Cardiac fibroblast (primary cell): ENCODE data around the gene CMKLR1.

ENCODE experiments used
- DNase-seq, 2 donors: peaks; one replicate each; pipeline versions ENCODE4 v3.0.0 to v3.0.0-alpha.2; 2010; ENCODE audit warnings: low read depth in 2 of 2
- H3K4me3 ChIP-seq, 2 donors: replicated peaks in 1 of 2; 1 replicate in 1 of 2; 2 replicates in 1 of 2; pipeline ENCODE4 v1.5.1; 2011; ENCODE audit warnings: low read depth in 2 of 2, low read length in 2 of 2, mild to moderate bottlenecking in 2 of 2, moderate library complexity in 1 of 2
- TF ChIP-seq, protein P1 (sequence below): IDR thresholded peaks from one replicate; pipeline ENCODE4 v1.5.1; 2011; ENCODE audit warnings: low read depth, mild to moderate bottlenecking, low read length, inconsistent platforms

Gene CMKLR1

DNA sequence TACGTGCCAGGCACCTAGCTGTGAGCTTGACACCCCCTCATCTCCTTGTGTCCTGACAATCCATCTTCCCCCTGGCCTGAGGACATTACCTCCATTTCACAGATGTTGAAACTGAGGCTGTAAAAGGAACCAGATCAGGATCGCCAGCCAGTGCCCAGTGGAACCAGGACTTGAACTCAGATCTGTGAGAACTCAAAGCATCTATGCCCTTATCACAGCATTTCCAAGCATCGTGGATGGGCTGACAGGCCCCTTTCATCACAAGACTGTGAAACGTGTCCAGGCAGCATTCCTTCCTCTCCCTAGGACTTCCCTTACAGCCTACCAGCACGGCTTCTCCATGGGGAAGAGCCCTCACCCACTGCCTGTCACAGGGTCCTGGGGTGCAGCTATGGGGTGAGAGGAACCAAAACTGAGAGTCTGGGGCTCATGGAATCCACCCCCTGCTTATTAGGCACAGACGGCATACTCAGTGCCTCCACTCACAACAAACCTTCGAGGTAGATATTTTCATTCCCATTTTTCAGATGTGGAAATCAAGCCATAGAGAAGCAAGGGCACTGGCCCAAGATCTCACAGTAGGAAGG, 26.9 kb downstream of the CMKLR1 start:
- TF ChIP-seq, protein P1, sequence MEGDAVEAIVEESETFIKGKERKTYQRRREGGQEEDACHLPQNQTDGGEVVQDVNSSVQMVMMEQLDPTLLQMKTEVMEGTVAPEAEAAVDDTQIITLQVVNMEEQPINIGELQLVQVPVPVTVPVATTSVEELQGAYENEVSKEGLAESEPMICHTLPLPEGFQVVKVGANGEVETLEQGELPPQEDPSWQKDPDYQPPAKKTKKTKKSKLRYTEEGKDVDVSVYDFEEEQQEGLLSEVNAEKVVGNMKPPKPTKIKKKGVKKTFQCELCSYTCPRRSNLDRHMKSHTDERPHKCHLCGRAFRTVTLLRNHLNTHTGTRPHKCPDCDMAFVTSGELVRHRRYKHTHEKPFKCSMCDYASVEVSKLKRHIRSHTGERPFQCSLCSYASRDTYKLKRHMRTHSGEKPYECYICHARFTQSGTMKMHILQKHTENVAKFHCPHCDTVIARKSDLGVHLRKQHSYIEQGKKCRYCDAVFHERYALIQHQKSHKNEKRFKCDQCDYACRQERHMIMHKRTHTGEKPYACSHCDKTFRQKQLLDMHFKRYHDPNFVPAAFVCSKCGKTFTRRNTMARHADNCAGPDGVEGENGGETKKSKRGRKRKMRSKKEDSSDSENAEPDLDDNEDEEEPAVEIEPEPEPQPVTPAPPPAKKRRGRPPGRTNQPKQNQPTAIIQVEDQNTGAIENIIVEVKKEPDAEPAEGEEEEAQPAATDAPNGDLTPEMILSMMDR: no peak
- no peak overlapping the region for H3K4me3 ChIP-seq
- no peak for DNase-seq

DNA sequence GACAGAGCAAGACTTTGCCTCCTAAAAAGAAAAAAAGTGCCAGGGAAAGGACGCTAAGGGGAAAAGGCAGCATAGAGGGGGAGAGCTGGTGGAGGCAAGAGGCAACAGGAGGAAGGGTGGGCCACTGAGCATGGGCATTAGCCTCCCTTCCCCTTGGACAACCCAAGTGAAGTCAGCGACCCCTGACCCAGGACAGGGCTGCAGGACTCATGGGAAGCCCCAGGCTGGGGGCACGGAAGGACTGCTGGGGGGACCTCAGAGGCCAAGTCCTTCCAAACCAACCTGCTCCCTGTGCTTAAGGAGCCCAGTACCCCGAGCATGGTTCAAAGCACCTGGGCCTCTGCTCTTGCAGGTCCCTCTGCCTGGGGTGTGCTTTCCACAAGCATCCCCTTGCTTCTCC, 27.5 kb downstream of the CMKLR1 start:
- DNase-seq: no peak
- H3K4me3 ChIP-seq: no peak overlapping the region
- TF ChIP-seq, protein P1: no peak

DNA sequence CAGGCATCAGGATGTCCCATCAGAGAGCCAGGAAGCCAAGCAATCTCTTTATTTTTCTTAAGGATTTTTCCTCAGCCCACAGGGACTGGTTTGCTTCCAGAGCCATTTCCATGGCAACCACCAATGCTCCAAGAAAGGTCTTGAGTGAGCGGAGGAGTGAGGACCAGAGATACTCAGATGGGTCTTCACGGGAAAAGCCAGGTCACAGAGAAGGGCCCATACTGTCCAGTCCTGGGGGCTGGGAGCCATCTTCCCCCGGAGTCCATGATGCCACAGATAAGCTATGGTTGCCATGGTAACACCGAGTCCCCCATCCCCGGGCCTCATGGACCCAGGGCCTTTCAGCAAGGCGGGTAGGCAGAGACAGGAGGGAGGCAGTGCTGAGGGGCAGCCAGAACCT, 28.6 kb downstream of the CMKLR1 start:
- DNase-seq: peak; percentile 1 to 18
- TF ChIP-seq, protein P1: no peak
- H3K4me3 ChIP-seq: no peak overlapping the region

DNA sequence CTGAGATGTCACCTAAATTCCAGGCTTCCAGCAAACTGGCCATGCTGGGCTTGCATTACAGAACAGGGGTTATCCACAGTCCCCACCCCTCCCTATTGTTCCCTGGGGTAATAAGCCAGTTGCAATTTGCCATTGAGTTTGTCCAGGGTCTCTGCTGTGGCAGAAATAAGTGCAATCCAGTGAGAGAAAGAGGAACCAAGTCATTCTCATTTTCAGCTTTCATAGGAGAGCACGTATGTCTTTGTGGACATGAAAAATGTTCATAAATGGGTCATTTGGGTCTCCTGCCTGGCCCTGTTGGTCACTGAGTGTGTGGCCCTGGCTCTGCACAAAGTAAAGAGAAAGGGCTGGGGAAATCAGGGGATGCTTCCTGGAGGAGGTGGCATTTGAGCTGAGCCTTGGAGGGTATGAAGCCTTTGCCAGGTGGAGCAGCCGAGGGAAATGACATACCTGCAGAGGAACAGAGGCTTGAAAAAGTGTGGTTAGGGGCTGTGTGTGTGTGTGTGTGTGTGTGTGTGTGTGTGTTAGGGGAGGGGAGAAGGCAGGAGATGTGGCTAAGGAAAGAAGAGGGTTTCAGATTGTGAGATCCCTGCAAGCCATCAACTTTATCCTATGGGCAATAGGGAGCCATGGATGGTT, 29.3 kb downstream of the CMKLR1 start:
- TF ChIP-seq, protein P1: no peak
- H3K4me3 ChIP-seq: no peak overlapping the region
- no peak for DNase-seq

DNA sequence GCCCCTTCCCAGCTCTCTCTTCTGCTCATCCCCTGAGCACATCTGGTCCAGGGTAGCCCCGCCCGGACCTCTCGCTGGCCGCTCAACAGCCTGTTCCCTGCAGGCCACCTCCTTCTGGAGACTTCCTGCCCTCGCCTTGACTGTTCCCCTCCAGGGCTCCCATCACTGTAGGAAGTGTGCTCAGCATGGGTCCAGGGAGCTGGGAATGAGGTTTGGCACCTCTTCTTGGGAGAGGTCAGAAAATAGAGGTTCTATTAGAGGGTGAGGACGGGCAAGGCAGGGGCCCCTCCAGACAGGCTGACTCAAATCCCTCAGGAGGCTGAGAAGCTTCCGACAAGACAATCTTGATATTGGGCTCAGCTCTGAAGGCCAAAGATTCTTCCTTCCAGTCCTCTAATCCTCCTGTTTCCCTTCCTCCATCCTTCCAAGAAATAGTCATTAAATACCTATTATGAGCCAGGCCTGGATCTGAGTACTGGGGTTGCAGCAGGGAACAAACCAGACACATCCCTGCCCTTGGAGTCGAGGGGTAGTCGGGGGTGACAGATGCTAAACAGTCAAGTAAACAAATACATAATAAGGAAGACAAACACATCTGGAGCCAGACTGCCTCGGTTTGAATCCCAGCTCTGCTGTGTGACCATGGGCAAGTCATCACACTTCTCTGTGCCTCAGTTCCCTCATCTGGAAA, 30.6 kb downstream of the CMKLR1 start:
- H3K4me3 ChIP-seq: no peak overlapping the region
- no peak for DNase-seq
- TF ChIP-seq, protein P1: no peak

DNA sequence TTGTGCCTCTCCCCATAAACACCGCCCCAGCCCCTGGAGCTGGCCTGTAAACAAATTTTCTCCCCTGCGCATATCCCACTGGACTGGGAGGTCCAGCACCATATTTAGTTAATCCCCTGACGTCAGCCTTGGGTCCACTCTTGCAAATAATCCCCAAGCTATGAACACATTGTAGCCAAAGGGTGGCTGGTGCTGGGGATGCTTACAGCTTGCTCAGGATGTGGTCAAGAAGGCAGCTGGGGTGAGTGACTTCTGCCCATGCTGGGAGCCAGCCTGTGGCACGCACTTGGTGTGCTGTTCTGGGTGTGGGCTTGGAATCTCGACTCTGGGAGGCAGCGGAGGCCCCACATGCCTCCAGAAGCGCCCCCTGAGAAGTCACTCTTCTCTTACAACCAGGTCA, 32.1 kb downstream of the CMKLR1 start:
- TF ChIP-seq, protein P1: no peak
- DNase-seq: peak in 1 of 2 donors; percentile 27
- H3K4me3 ChIP-seq: no peak overlapping the region
